SH-SY5Y (cell line): ENCODE data around the gene TIAL1.

Source experiments
- GATA2 ChIP-seq: IDR thresholded peaks from 2 replicates; pipeline ENCODE4 v1.6.1; 2011; ENCODE audit warnings: mild to moderate bottlenecking, low read depth, low read length
- GATA3 ChIP-seq: IDR thresholded peaks from 2 replicates; pipeline ENCODE4 v1.6.1; 2011; ENCODE audit warnings: low read depth, mild to moderate bottlenecking, low read length, moderate library complexity

GRCh38 chr10:119531067-119531466, 65.7 kb downstream of the TIAL1 start:
- TF ChIP-seq GATA2 (no peak), GATA3 (no peak)
